ENCODE results near the gene PIH1D1. TPM values are rescaled to one million over a fixed set of nuclear protein-coding genes. Genes with fewer than 3 reads are reported as not detected.

Gene PIH1D1
- 10 to 100 TPM; 48.6 to 59.4 TPM for total RNA-seq
- 10 to 100 TPM; 41.4 to 45.8 TPM for polyA plus RNA-seq

DNA sequence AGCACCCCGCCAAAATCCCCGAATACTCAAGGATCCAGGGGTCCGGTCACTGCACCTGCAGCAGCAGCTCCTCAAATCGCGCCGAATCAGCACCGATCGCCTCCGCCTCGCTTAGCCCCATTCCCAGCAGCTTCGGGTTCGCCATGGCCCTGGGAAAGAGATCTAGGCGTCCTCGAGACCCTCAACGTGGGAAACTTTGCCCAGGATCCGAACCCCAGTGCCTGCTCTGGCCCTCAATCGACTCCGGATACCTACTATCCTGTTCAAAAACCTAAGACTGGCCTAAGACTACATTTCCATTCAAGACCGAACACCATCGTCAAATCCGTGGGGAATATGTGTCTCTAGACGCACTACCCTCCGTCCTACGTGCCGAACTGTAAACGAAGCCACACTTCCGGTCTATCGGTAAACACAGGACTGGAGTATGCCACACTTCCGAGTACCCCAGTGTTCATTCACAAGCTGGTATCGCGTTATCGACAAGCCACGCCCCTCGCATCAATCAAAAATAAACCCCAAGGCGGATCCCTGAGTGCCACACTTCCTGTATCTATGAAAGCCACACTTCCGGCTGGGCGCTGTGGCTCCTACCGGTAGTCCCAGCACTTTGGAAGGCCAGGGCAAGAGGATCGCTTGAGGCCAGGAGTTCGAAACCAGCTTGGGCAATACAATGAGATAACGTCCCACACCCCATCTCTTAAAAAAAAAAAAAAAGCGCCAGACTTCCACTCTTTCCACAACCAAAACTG lies at the start of gene PIH1D1:
TSS of gene PIH1D1 (minus strand) at position 385 of the 752 bp plus-strand sequence. CDS start at position 145, 240 bp downstream.
- Histone ChIP-seq H3K4me3 (ENCODE audit: low read depth in 1 of 3, low read length in 3 of 3) (peak within 1 kb of the TSS; percentile 77 to 96 (median 88)), H3K4me1 (ENCODE audit: control insufficient read depth in 4 of 4, insufficient read depth in 4 of 4, low read length in 3 of 4) (peaks cover 0 to 22% (median 10%) of the 10 kb centered on the region in 4 donors), H3K27ac (ENCODE audit: low read depth in 1 of 2, low read length in 2 of 2) (peak within 1 kb of the TSS; percentile 90 to 95), H3K36me3 (ENCODE audit: control insufficient read depth in 4 of 4, insufficient read depth in 3 of 4, low read depth in 1 of 4, low read length in 3 of 4) (peaks cover 0 to 10% (median 4%) of the 10 kb centered on the region in 4 donors), H3K27me3 (ENCODE audit: control insufficient read depth in 4 of 4, insufficient read depth in 4 of 4, low read length in 3 of 4) (no peaks in the 10 kb centered on the region), H3K9ac (ENCODE audit: low read depth in 1 of 2, low read length in 2 of 2) (peak within 1 kb of the TSS; percentile 74 to 79), H3K9me3 (ENCODE audit: control insufficient read depth in 4 of 4, low read length in 3 of 4) (no peaks in the 10 kb centered on the region)
- TF ChIP-seq TAF1 (conservative IDR thresholded peaks at IDR 0.05) (peak; percentile 74), HNF4A (conservative IDR thresholded peaks at IDR 0.05) (peak; percentile 40 to 55), GABPA (IDR thresholded peaks at IDR 0.05 in 1 of 2, conservative IDR thresholded peaks at IDR 0.05 in 1 of 2) (peak; percentile 98 to 99), FOXA2 (IDR thresholded peaks at IDR 0.05) (peak; percentile 94), SP1 (IDR thresholded peaks at IDR 0.05) (peak; percentile 78), NR2F2 (IDR thresholded peaks at IDR 0.05) (peak; percentile 44), YY1 (IDR thresholded peaks at IDR 0.05) (peak; percentile 65), HNF4G (IDR thresholded peaks at IDR 0.05) (no peak), FOXA1 (IDR thresholded peaks at IDR 0.05) (peak; percentile 84), RXRA (IDR thresholded peaks at IDR 0.05) (peak; percentile 26 to 39), RAD21 (IDR thresholded peaks at IDR 0.05) (no peak), EGR1 (IDR thresholded peaks at IDR 0.05; ENCODE audit: low read depth in 2 of 2) (peak; percentile 26 to 45), JUND (IDR thresholded peaks at IDR 0.05) (peak in 1 of 2 donors; percentile 22)
- TF ChIP-seq, protein P1, sequence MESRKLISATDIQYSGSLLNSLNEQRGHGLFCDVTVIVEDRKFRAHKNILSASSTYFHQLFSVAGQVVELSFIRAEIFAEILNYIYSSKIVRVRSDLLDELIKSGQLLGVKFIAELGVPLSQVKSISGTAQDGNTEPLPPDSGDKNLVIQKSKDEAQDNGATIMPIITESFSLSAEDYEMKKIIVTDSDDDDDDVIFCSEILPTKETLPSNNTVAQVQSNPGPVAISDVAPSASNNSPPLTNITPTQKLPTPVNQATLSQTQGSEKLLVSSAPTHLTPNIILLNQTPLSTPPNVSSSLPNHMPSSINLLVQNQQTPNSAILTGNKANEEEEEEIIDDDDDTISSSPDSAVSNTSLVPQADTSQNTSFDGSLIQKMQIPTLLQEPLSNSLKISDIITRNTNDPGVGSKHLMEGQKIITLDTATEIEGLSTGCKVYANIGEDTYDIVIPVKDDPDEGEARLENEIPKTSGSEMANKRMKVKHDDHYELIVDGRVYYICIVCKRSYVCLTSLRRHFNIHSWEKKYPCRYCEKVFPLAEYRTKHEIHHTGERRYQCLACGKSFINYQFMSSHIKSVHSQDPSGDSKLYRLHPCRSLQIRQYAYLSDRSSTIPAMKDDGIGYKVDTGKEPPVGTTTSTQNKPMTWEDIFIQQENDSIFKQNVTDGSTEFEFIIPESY (IDR thresholded peaks at IDR 0.05), result peak; percentile 99
- TF ChIP-seq, protein P2, sequence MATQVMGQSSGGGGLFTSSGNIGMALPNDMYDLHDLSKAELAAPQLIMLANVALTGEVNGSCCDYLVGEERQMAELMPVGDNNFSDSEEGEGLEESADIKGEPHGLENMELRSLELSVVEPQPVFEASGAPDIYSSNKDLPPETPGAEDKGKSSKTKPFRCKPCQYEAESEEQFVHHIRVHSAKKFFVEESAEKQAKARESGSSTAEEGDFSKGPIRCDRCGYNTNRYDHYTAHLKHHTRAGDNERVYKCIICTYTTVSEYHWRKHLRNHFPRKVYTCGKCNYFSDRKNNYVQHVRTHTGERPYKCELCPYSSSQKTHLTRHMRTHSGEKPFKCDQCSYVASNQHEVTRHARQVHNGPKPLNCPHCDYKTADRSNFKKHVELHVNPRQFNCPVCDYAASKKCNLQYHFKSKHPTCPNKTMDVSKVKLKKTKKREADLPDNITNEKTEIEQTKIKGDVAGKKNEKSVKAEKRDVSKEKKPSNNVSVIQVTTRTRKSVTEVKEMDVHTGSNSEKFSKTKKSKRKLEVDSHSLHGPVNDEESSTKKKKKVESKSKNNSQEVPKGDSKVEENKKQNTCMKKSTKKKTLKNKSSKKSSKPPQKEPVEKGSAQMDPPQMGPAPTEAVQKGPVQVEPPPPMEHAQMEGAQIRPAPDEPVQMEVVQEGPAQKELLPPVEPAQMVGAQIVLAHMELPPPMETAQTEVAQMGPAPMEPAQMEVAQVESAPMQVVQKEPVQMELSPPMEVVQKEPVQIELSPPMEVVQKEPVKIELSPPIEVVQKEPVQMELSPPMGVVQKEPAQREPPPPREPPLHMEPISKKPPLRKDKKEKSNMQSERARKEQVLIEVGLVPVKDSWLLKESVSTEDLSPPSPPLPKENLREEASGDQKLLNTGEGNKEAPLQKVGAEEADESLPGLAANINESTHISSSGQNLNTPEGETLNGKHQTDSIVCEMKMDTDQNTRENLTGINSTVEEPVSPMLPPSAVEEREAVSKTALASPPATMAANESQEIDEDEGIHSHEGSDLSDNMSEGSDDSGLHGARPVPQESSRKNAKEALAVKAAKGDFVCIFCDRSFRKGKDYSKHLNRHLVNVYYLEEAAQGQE (IDR thresholded peaks at IDR 0.05), result no peak
- TF ChIP-seq, protein P3, sequence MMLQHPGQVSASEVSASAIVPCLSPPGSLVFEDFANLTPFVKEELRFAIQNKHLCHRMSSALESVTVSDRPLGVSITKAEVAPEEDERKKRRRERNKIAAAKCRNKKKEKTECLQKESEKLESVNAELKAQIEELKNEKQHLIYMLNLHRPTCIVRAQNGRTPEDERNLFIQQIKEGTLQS (IDR thresholded peaks at IDR 0.05), result no peak
- TF ChIP-seq, protein P4, sequence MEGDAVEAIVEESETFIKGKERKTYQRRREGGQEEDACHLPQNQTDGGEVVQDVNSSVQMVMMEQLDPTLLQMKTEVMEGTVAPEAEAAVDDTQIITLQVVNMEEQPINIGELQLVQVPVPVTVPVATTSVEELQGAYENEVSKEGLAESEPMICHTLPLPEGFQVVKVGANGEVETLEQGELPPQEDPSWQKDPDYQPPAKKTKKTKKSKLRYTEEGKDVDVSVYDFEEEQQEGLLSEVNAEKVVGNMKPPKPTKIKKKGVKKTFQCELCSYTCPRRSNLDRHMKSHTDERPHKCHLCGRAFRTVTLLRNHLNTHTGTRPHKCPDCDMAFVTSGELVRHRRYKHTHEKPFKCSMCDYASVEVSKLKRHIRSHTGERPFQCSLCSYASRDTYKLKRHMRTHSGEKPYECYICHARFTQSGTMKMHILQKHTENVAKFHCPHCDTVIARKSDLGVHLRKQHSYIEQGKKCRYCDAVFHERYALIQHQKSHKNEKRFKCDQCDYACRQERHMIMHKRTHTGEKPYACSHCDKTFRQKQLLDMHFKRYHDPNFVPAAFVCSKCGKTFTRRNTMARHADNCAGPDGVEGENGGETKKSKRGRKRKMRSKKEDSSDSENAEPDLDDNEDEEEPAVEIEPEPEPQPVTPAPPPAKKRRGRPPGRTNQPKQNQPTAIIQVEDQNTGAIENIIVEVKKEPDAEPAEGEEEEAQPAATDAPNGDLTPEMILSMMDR (IDR thresholded peaks at IDR 0.05; ENCODE audit: low read depth, low read length, missing input control), result peak; percentile 22
- TF ChIP-seq, protein P5, sequence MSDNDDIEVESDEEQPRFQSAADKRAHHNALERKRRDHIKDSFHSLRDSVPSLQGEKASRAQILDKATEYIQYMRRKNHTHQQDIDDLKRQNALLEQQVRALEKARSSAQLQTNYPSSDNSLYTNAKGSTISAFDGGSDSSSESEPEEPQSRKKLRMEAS (IDR thresholded peaks at IDR 0.05), result peak; percentile 92
- peak; percentile 95 for DNase-seq (ENCODE audit: low spot score)
- under 1% methylated on average over 42 of the region's 42 CpGs for WGBS
